Fibroblast of peridontal ligament (primary cell): ENCODE data around the gene ARHGEF7.
"Not testable (repeated sequence)": the region's sequence is repeated elsewhere in the genome, so short reads cannot be mapped to it uniquely, and the experiment has no call there.

Experiments
- DNase-seq: peaks from one replicate; pipeline ENCODE4 v3.0.0-alpha.2; 2010; ENCODE audit errors: extremely low read depth

ARHGEF7 gene

DNA sequence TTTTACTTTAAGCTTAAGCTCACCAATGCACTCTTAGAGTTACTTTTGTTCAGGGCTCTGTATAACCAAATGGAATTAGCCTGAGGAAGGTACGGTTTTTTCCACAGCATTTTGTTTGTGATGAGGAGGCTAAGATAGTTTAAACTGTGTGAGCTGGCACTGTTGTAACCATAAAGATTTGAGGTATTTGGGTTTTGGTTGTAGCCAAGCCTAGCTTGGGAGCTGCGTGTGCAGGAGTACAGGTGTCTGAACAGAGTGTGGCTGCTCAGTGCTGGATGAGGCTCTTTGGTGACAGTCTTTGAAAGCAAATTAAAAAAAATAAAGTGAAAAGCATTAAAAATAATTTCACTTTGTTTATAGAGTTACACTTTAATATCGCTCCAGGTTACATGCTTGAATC is 56.0 kb downstream of the ARHGEF7 start:
- no peak for DNase-seq

DNA sequence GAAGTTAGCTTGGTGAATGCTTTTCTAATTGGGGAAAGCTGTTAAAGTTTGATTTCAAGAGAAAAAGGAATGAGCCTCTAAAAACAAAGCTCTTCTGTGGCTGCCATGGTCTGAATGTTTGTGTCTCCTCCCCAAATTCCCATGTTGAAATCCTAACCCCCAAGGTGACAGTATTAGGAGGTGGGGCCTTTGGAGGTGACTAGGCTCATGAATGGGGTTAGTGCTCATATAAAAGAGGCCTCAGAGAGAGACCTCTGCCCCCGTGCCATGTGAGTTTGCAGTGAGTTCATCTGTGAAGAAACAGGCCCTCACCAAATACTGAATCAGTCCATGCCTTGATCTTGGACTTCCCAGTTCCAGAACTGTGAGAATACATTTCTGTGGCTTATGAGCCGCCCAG is 56.5 kb downstream of the ARHGEF7 start:
- no peak for DNase-seq

DNA sequence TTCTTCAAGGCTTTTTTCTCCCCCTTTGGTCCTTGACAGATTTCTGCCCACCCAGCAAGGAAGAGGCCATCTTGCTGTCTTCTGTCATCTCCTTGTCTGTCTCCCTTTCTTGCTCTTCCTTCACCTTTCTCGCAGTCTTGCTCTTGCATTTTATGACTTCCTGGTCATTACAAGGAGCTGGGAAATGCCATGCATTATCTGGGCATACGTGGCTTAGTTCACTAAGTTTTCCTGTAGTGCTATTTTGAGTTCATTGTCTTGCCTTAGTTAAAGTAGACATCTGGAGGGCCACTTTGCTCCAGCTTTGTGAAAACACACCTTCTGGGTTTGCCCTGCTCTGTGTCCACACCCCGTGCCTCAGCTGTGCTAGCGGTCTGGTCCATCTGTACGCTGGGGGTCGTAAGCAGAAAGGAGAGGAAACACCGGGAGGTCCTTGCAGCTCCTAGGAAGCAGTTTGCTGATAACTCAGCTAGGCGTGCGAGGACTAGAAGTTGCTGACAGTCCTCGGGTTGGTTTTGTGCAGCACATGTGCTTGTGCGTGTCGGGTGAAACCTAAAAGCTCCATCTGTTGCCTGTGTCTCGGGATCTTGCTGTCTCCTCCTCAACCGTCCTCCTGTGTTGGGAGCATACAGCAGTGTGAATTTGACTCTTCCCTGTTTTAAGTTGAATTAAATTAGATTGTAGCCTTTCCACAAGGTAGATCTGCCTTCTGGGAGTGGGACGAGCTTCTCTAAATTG is 59.4 kb downstream of the ARHGEF7 start:
- no peak for DNase-seq

DNA sequence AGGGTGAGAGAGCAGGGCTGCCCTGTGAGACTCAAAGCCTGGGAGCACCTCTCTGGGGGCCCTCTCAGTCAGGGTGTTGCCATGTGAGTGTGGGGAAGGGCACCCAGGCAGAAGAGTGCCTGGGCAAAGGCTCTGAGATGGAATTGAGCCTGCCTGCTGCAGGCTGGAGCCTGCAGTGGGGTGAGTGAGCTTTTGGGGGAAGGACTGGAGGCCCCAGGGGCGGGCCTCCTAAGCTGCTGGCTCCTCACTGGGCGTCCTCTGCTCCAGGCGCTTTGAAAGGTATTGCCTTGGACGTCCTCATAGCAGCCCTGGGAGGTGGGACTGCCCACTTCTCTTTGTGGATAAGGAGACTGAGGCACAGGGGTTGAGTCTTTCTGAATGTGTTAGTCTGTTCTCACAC is 60.3 kb downstream of the ARHGEF7 start:
- DNase-seq: no peak

DNA sequence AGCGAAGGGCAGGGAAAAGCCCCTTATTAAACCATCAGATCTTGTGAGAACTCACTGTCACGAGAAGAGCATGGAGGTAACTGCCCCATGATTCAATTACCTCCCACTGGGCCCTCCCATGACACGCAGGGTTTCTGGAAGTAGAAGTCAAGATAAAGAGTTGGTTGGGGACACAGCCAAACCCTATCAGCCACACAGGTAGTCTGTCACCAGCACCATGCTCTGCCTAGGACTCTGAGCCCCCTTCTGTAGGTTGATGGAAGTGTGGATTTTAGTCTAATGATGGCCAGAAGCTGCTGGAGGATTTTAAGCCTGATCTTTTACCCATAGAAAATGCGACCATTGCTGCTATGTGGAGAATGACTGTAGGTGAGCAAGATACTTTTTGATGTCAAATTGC is 60.8 kb downstream of the ARHGEF7 start:
- no peak for DNase-seq

DNA sequence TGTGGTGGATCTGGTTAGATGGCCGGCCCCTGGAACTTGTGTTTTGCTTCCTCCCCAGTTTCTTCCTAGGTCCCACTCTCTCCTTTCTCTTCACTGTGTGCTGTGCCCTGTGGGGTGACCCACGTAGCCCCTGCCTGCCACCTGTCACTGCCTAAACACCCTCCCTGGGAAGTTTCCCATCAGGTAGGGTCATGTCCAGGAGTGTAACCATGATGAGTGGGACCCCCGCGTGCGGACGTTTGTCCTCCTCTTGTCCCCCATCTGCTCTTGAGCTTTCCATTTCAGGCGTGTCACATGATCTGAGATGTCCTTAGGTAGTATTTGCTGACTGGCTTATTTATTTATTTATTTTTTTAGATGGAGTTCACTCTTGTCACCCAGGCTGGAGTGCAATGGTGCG is 61.3 kb downstream of the ARHGEF7 start:
- DNase-seq: no peak

DNA sequence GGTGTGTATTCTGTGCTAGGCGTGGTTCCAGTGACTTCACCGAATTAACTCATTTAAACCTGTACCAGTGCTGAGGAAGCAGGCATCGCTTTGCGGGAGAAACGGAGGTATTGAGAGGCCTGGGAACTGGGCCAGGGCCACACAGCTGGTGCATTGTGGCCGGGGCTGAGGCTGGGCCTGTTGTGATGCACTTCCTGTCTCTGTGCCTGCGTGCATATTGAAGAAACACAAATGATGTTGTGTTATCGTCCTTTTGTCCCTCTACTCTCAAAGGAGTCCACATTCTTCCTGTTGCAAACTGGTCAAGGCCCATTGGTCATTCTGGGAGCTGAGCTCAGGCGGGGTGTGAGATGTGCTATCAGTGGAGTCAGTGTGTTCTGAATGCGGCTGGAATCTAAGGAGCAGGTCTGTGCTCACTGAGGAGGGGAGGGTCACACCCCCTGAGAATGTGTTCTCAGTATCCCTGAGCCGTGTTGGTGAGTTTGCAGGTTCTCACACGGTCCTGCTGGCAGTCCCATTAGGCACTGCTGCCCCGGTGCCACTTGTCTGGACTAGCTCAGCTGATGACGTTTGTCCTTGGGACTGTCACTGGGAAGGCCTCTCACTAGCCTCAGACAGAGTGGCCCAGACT is 62.1 kb downstream of the ARHGEF7 start:
- no peak for DNase-seq

DNA sequence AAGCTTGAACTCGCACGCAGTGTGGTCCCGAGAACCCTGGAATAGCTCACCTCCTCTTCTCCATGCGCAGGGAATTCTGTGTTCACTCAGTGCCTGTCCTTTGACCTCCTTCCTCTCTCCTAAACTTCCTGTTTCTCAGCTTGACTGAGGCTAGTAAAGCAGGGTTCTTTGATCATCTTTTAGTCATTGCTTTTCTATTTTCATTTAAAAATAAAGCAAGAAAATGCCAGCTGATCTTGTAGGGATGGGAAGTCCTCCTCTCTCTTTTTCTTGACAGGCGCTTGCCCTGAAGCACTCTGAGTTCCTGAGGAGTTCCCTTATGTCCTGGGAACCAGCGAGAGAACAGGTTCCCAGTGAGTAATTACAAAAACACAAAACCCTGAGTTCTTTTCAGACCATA is 62.8 kb downstream of the ARHGEF7 start:
- peak; percentile 51 for DNase-seq

DNA sequence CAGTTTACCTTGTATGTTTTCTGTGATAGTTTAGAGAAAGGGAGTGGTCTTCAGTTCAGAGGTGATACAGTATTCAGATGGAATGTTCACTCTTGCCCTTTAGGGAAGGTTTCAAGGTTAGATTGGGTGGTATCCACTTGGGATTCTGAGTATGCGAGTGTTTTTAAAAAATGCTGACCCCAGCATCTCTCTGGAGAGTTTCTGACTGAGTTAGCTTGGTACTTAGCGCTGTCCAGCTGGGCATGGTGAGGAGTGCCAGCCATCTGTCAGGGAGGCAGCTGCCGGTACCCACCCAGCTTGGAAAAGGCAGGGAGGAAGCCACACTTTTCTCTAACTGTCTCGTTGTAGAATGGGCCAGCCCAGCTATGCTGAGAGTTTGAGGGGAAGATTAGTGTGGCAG is 63.3 kb downstream of the ARHGEF7 start:
- DNase-seq: peak; percentile 30

DNA sequence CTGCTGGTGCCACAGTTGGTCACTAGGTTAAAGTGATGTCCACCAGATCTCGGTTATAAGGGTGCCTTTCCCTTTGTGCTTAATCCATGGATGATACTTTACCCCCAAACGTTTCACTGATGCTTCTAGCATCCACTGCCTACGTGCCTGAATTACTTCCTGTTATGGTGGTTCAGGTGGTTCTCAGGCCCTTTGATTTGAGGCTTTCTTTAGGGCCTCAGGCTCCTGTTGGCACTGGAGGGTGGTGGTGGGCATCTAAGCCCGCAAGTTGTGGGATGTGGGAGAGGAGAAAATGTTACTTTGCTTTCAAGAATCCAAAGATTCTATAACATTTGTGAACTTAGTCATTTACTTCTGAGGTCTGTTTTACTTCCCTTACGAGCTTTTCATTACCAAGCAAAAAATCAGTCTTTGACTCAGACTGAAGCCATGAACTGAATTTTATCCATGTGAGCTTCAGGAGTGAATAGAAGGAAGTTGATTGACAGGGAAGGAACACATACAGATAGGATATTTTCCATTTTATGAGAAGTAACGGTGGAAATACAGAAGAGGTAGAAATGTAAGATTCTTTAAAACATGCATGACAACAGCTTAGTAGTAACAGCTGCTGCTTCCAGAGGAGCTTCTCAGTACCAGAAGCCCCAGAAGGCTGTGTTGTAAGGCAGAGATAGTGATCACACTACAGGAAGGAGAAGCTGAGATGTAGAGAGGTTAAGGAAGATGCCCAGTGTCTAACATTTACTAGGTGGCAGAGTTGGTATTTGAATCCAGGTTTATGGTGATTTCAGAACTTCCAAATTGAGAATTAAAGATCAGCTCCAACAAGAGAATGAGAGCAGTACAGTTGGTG is 65.0 kb downstream of the ARHGEF7 start:
- DNase-seq: no peak

DNA sequence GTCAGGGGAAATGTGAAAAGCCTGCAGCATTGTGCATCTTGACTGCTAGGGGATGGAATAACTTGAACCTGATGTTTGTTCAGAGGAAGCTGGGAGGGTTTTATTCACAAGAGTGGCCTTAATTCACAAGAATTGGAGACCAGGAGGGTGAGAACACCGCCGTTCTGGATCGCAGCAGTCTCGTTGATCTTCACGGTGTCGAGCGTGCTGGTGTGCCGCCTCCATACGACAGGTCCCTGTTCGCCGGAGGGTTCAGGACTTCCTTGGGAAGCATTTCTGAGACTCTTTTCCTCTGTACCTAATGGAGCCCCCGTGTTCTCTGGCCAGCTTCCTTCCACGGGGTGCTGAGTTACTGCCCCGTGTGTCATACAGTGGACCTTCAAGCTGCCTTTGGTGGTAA is 66.9 kb downstream of the ARHGEF7 start:
- DNase-seq: no peak

DNA sequence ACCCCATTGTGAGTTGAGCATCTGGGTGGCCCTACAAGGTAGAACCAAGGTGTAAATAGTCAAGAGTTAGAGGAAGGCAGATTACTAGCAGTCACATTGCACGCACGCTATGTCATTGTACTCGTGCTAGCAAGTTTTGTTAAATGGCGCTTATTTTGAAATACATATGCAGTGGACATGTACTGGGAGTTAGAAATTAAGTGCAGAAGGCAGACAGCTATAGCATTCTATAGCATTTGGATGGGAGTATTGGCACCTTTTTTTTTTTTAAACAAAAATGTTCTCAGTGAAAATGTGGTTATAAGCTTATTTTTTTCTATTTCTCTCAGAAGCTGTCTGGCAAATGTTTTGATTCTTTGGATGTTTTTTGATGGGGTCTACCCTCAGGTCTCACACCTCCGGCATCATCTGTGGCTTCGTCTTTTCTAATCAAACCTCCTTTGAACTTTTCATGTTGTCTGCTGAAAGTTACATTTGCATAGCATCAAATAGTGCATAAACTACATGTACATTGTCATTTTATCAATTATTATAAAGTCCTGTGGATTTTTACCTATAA is 68.1 kb downstream of the ARHGEF7 start:
- DNase-seq: no peak

DNA sequence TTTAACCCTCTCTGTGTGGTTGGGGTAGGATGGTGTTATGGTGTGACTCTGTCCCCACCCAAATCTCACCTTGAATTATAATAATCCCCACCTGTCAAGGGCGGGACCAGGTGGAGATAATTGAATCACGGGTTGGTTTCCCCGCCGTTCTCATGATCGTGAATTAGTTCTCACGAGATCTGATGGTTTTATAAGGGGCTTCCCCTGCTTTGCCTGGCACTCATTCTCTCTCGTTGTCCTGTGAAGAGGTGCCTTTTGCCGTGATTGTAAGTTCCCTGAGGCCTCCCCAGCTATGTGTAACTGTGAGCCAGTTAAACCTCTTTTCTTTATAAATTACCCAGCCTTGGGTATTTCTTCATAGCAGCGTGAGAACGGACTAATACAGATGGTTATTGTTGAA is 68.8 kb downstream of the ARHGEF7 start:
- no peak for DNase-seq

DNA sequence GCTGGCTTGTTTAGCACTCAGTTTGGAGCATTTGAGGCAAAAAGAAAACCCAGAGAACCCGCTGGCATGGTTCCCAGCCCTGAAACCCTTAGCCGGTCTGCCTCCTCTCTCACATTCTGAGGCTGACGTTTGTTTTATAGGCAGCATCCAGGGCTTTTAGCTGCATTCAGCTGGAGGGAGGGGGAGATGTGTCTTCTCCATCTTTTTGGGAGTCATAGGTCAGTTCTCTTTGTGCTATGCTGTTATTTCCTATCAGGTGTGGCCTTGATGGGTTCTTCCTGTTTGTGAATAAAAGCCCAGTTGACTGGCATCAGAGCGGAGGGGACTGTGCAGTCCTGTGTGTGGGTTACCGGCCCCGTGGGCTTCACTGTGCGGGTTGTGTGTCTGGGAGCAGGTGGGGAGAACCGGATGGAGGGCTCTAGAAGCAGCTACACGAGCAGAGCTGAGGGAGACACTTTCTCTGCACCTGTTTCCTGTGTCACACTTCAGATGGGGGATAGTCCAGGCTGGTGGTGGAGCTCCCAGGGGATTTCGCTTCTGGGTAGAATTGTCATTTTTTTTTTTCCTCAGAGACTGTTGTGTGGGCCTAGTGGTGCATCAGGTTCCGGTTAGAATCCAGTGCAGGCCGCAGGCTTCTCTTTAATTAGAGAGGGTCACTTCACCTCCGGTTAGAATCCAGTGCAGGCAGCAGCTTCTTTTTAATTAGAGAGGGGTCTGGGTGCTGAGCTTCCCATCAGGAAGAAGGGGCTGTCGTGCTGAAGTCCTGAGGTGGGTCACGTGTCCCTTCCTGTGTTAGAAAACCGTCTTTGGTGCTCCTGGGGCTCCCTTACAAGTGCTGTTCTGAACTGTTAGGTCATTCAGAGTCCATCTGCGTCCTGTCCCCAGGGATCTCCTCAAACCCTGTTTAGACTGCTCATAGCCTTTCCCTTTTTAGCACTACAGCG is 69.6 kb downstream of the ARHGEF7 start:
- peak; percentile 52 for DNase-seq

DNA sequence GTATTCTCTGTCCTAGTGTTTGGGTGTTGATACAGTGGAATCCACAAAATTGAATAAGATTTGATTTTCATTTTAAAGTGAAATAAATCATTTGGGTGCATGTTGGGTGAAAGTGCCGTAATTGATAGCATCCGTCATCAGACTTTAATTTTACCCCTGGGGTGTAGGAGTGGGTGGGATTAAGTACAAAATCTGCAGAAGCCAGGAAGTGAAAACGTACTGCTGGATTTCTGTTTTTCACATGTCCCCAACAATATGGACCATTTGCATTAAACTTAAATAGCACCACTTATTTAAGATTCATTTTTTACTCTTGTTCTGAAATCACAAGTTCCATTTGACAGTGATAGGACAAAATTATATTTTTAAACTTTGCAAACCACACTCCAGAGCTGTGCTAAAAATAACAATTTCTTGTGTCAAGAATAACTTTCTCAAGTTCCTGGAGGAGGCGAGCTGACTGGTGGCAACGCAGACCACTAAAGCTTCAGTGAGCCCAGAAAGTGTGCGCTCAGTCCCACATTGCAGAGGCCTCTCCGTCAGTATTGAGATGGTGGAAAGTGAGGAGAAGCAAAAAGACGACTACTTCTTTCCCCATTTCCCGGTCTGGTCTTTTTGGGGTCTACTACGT is 71.3 kb downstream of the ARHGEF7 start:
- DNase-seq: no peak

DNA sequence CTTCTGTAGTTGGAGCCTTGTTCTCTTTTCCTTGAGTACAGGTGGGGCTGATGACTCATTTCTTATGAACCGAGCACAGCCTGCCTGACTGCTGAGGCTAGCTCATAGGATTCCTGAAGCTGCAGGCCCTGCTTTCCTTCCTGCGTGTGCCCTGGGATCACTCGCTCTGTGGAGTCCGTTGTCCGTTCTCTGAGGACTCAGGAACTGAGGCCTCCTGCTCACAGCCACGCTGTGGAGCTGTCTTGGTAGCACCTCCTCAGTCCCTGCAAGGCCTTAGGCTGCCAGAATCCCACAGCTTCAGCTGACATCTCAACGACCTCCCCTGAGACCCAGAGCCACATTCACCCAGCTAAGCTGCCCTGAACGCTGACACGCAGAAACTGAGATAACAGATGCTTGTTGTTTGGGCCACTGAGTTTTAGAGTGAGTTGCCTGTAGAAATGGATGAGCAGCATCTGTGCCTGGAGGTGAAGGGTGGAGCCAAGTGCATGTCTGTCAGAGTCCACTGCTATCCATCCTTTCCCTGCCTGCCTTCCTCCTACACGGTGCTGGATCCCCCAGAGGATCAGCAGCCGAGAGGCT is 72.9 kb downstream of the ARHGEF7 start:
- no peak for DNase-seq

DNA sequence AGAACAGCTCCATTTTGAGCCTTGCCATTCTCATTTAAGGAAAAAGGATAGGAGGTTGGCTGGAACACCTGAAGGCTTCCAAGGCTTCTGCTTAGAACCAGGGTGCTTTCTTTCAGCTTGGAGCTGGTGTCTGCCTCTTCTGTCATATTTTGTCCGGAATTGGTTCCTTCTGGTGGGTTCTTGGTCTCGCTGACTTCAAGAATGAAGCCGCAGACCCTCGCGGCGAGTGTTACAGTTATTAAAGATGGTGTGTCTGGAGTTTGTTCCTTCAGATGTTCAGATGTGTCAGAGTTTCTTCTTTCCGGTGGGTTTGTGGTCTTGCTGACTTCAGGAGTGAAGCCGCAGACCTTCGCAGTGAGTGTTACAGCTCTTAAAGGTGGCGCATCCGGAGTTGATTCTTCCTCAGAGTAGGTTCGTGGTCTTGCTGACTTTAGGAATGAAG is 74.0 kb downstream of the ARHGEF7 start:
- not testable (repeated sequence) for DNase-seq

DNA sequence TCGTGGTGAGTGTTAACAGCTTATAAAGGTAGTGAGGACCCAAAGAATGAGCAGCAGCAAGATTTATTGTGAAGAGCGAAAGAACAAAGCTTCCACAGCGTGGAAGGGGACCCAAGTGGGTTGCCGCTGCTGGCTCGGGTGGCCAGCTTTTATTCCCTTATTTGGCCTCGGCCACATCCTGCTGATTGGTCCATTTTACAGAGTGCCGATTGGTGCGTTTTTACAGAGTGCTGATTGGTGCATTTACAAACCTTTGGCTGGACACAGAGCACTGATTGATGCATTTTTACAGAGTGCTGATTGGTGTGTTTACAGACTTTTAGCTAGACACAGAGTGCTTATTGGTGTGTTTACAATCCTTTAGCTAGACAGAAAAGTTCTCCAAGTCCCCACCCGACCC is 74.4 kb downstream of the ARHGEF7 start:
- not testable (repeated sequence) for DNase-seq

DNA sequence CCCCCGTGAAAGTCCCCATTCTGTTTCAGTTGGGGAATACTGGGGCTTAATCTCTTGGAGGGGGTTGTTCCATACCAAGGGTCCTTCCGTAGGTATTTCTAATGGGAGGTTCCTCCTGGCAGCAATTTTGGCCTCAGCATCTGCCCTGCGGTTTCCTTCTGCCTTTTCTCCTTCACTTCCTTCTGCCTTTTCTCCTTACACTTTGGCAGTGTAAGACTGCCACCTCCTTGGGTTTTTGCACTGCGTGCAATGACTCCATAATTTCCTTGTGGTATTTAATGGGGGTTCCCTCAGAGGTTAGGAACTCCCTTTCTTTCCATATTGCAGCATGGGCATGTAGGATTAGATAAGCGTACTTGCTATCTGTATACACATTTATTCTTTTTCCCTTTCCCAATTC is 78.1 kb downstream of the ARHGEF7 start:
- DNase-seq: not testable (repeated sequence)

DNA sequence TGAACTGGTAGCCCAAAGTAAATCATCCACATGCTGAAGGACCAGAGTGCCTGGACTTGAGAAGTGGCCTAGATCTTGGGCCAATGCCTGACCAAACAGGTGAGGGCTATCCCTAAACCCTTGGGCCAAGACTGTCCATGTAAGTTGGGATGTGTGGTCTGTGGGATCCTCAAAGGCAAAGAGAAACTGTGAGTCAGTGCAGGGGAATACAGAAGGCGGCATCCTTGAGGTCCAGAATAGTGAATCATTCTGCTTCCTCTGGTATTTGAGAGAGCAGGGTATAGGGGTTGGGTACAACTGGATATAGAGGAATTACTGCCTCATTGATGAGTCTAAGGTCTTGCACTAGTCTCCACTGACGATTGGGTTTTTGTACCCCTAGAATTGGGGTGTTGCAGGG is 79.5 kb downstream of the ARHGEF7 start:
- DNase-seq: peak; percentile 70
